DND-41 (cell line): ENCODE results near the gene SRCIN1.

ENCODE experiments used
- ATAC-seq: fragments of 200-7000 bp; cut with Tn5 transposase; 3 replicates; pipeline ENCODE4 v1.9.1; 2021; ENCODE audit warnings: low read depth; ENCODE audit not compliant: insufficient read depth
- DNase-seq: peaks from one replicate; pipeline ENCODE4 v3.0.0-alpha.2; 2020
- H2AFZ ChIP-seq: 2 replicates; pipeline ENCODE4 v1.6.0; 2012; ENCODE audit warnings: low read depth, low read length
- H3K27ac ChIP-seq: 2 replicates; pipeline ENCODE4 v1.5.1; 2012; ENCODE audit warnings: low read length, inconsistent platforms
- H3K27me3 ChIP-seq: fragments of 200-600 bp; sonication (generic); 2 replicates; pipeline ENCODE4 v1.6.0; 2012; ENCODE audit warnings: low read length, mild to moderate bottlenecking, inconsistent platforms; ENCODE audit not compliant: insufficient read depth, poor library complexity
- H3K36me3 ChIP-seq: 2 replicates; pipeline ENCODE4 v1.5.1; 2012; ENCODE audit warnings: low read length, inconsistent platforms; ENCODE audit not compliant: insufficient read depth
- H3K4me1 ChIP-seq: 2 replicates; pipeline ENCODE4 v1.5.1; 2012; ENCODE audit warnings: mild to moderate bottlenecking, low read length; ENCODE audit not compliant: insufficient read depth
- H3K4me2 ChIP-seq: 2 replicates; pipeline ENCODE4 v1.6.0; 2012; ENCODE audit warnings: mild to moderate bottlenecking, moderate library complexity, low read length, inconsistent platforms; ENCODE audit not compliant: insufficient read depth
- H3K4me3 ChIP-seq, 2 experiments: fragments of 200-600 bp in 1 of 2; shearing (Covaris generic) in 1 of 2; 2 replicates each; pipeline ENCODE4 v1.5.1; 2012 to 2016; ENCODE audit warnings: inconsistent platforms in 2 of 2, low read length in 2 of 2, mild to moderate bottlenecking in 2 of 2, low read depth in 1 of 2, moderate library complexity in 1 of 2
- H3K79me2 ChIP-seq: 2 replicates; pipeline ENCODE4 v1.6.0; 2012; ENCODE audit warnings: low read length, inconsistent platforms; ENCODE audit not compliant: insufficient read depth
- H3K9ac ChIP-seq: 2 replicates; pipeline ENCODE4 v1.6.0; 2012; ENCODE audit warnings: low read depth, mild to moderate bottlenecking, inconsistent platforms, low read length, moderate library complexity
- H3K9me3 ChIP-seq: 2 replicates; pipeline ENCODE4 v1.5.1; 2012; ENCODE audit warnings: low read length, moderate library complexity, mild to moderate bottlenecking, inconsistent platforms; ENCODE audit not compliant: insufficient read depth, severe bottlenecking
- H4K20me1 ChIP-seq: 2 replicates; pipeline ENCODE4 v1.6.0; 2012; ENCODE audit warnings: low read length; ENCODE audit not compliant: insufficient read depth
- CTCF ChIP-seq: IDR thresholded peaks from 2 replicates; pipeline ENCODE4 v1.5.1; 2012; ENCODE audit warnings: borderline replicate concordance, low read length, moderate library complexity, mild to moderate bottlenecking; ENCODE audit not compliant: poor library complexity, severe bottlenecking; ENCODE audit errors: extremely low read depth
- EZH2 ChIP-seq: IDR thresholded peaks from 3 replicates; pipeline ENCODE4 v1.6.1; 2012; ENCODE audit warnings: borderline replicate concordance, low read depth, mild to moderate bottlenecking, moderate library complexity, low read length, inconsistent platforms; ENCODE audit not compliant: severe bottlenecking

Gene SRCIN1

GRCh38 chr17:38579083-38579480 is 26.7 kb downstream of the SRCIN1 start:
- Histone ChIP-seq H3K4me3 (no peak overlapping the region), H3K9ac (no peak overlapping the region), H3K27me3 (peaks cover 48% of the 10 kb centered on the region), H3K4me2 (no peak overlapping the region), H3K4me1 (no peaks in the 10 kb centered on the region), H4K20me1 (peaks cover 17% of the 10 kb centered on the region), H2AFZ (no peak overlapping the region), H3K9me3 (no peaks in the 10 kb centered on the region), H3K27ac (no peak overlapping the region), H3K79me2 (no peaks in the 10 kb centered on the region), H3K36me3 (no peaks in the 10 kb centered on the region)
- ATAC-seq (no peak), DNase-seq (no peak)
- no peak for TF ChIP-seq CTCF

GRCh38 chr17:38578229-38579082 is 27.3 kb downstream of the SRCIN1 start:
- Histone ChIP-seq H3K4me1 (no peaks in the 10 kb centered on the region), H3K36me3 (no peaks in the 10 kb centered on the region), H4K20me1 (peaks cover 23% of the 10 kb centered on the region), H3K79me2 (no peaks in the 10 kb centered on the region), H3K9ac (no peak overlapping the region), H3K27me3 (peaks cover 55% of the 10 kb centered on the region), H2AFZ (no peak overlapping the region), H3K27ac (no peak overlapping the region), H3K4me3 (no peak overlapping the region), H3K4me2 (no peak overlapping the region), H3K9me3 (no peaks in the 10 kb centered on the region)
- ATAC-seq (no peak), DNase-seq (no peak)
- TF ChIP-seq CTCF = no peak
- no peak for TF ChIP-seq EZH2

GRCh38 chr17:38577645-38578173 is 28.0 kb downstream of the SRCIN1 start:
- no peak overlapping the region for H3K4me3 ChIP-seq
- H4K20me1 ChIP-seq = peaks cover 28% of the 10 kb centered on the region
- TF ChIP-seq CTCF = no peak
- TF ChIP-seq EZH2 = no peak
- DNase-seq (no peak), ATAC-seq (no peak)
- no peaks in the 10 kb centered on the region for H3K79me2 ChIP-seq
- no peaks in the 10 kb centered on the region for H3K9me3 ChIP-seq
- no peak overlapping the region for H3K4me2 ChIP-seq
- no peak overlapping the region for H3K27ac ChIP-seq
- H2AFZ ChIP-seq = no peak overlapping the region
- H3K27me3 ChIP-seq = peaks cover 62% of the 10 kb centered on the region
- no peak overlapping the region for H3K9ac ChIP-seq
- H3K36me3 ChIP-seq = no peaks in the 10 kb centered on the region
- peaks cover 4% of the 10 kb centered on the region for H3K4me1 ChIP-seq
